Suprapubic skin (tissue), 4 donors: Measurements from ENCODE around the gene LRRFIP1. TPM values are rescaled to one million over a fixed set of nuclear protein-coding genes. Genes with fewer than 3 reads are reported as not detected.

Experiments used
- DNase-seq, 2 donors: peaks; one replicate each; pipeline ENCODE4 v3.0.0-alpha.2; 2019; ENCODE audit warnings: low spot score in 2 of 2
- H3K27ac ChIP-seq: fragments of 200-600 bp; sonication (generic); one replicate; pipeline ENCODE4 v1.5.1; 2019
- H3K27me3 ChIP-seq: fragments of 200-600 bp; sonication (generic); one replicate; pipeline ENCODE4 v1.5.1; 2019
- H3K36me3 ChIP-seq: fragments of 200-600 bp; sonication (generic); one replicate; pipeline ENCODE4 v1.5.1; 2019
- H3K4me1 ChIP-seq: fragments of 200-600 bp; sonication (generic); one replicate; pipeline ENCODE4 v1.5.1; 2019
- H3K4me3 ChIP-seq: fragments of 200-600 bp; sonication (generic); one replicate; pipeline ENCODE4 v1.5.1; 2019; ENCODE audit warnings: mild to moderate bottlenecking
- H3K9me3 ChIP-seq: fragments of 200-600 bp; sonication (generic); one replicate; pipeline ENCODE4 v1.5.1; 2019
- CTCF ChIP-seq, 2 donors: fragments of 200-600 bp in 1 of 2; fragments of 450-650 bp in 1 of 2; sonication (generic) in 1 of 2; IDR thresholded peaks; one replicate each; pipeline ENCODE4 v1.5.1; 2016 to 2019; ENCODE audit warnings: antibody characterized with exemption in 2 of 2, mild to moderate bottlenecking in 1 of 2, moderate library complexity in 1 of 2
- EP300 ChIP-seq: sonication (generic); formaldehyde crosslinking; IDR thresholded peaks from one replicate; pipeline ENCODE4 v1.6.1; 2017; ENCODE audit warnings: antibody characterized with exemption
- POLR2A ChIP-seq, 2 donors: fragments of 450-650 bp; IDR thresholded peaks; one replicate each; pipeline ENCODE4 v1.6.1; 2017; ENCODE audit warnings: antibody characterized with exemption in 2 of 2, mild to moderate bottlenecking in 2 of 2, moderate library complexity in 2 of 2
- POLR2AphosphoS5 ChIP-seq, 3 donors: sonication (generic); formaldehyde crosslinking; IDR thresholded peaks; one replicate each; pipeline ENCODE4 v1.6.1; 2017; ENCODE audit warnings: antibody characterized with exemption in 3 of 3
- WGBS: methylation state at CpG from one replicate; pipeline ENCODE4 v1.1.5; 2018; 5-methylcytosine and 5-hydroxymethylcytosine counted together
- total RNA-seq, 4 donors: library from RNA; depleted of rRNA; stranded (reverse); fragments of >200 nt; gene quantifications; one replicate each; pipeline ENCODE4 v1.1.0, GENCODE V29; 2016

The LRRFIP1 gene
- total RNA-seq, 4 donors from 2014 or later: 100 to 150 (median 109) TPM

DNA sequence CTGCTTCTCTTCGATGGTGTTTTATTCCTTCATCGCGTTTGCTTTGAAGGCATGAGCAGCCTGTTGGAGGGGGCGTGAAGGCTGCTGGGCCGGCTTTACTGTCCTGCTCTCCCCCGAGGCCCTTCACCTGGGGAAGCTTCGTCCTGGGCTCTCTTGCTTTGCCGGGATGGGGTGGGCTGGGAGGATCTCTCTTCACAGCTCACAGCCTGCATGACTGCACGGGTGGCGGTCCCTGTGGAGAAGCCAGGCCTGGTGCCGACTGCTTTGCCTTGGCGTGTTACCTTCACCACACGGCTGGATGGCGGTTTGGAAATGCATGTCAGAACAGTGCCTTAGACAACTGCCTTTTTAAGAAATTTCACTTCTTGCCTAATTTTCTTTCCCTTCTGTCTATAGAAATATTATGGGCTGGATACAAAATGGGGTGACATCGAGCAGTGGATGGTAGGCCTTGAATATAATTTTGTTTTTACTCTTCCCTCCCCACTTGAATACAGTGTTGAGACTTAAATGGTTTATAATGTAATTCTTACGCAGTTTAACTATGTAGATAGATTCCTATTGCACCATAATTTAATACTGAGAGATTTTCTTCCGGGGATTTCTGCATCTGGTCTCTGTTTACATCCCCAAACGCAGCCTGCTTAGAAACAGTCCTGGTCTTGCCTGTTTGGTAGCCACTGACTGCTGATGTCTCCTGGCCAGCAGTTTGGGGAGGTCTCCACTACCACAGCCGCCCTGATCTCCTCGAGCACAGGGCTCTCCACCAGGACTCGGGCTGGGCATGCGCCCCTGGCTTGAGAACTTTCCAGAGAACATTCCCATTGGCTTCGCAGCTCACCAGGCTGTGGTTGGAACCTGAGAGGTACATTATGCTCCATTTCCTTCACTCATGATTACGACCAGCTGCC lies 90.2 kb downstream of the LRRFIP1 start:
- peaks cover 58% of the 10 kb centered on the region for H3K4me1 ChIP-seq
- DNase-seq: peak in 1 of 2 donors; percentile 75
- peak overlapping the region; percentile 29 for H3K27ac ChIP-seq

GRCh38 chr2:237718277-237718634 lies 90.9 kb downstream of the LRRFIP1 start:
- H3K27me3 ChIP-seq: no peaks in the 10 kb centered on the region
- H3K4me1 ChIP-seq: peaks cover 56% of the 10 kb centered on the region
- H3K4me3 ChIP-seq: no peak overlapping the region
- H3K27ac ChIP-seq: peak overlapping the region; percentile 29
- H3K9me3 ChIP-seq: no peaks in the 10 kb centered on the region
- DNase-seq: peak in 1 of 2 donors; percentile 56
- 85% methylated on average over 9 of the region's 9 CpGs for WGBS
- TF ChIP-seq POLR2AphosphoS5 (IDR thresholded peaks at IDR 0.05) (no peak), EP300 (no peak), POLR2A (IDR thresholded peaks at IDR 0.05) (no peak), CTCF (IDR thresholded peaks at IDR 0.05) (no peak)
- peaks cover 5% of the 10 kb centered on the region for H3K36me3 ChIP-seq

More for the DNA sequence above, 90.2 kb downstream of the LRRFIP1 start:
- no peak for TF ChIP-seq EP300
- no peak for TF ChIP-seq POLR2AphosphoS5 (IDR thresholded peaks at IDR 0.05)
- TF ChIP-seq CTCF (IDR thresholded peaks at IDR 0.05): no peak
- no peak for TF ChIP-seq POLR2A (IDR thresholded peaks at IDR 0.05)
- H3K36me3 ChIP-seq: peaks cover 5% of the 10 kb centered on the region
- H3K9me3 ChIP-seq: no peaks in the 10 kb centered on the region
- H3K27me3 ChIP-seq: no peaks in the 10 kb centered on the region
- WGBS: 65% methylated on average over 24 of the region's 24 CpGs
- H3K4me3 ChIP-seq: no peak overlapping the region

GRCh38 chr2:237720444-237720843 lies 93.1 kb downstream of the LRRFIP1 start:
- no peak overlapping the region for H3K27ac ChIP-seq
- no peaks in the 10 kb centered on the region for H3K9me3 ChIP-seq
- no peaks in the 10 kb centered on the region for H3K27me3 ChIP-seq
- no peak for TF ChIP-seq POLR2A (IDR thresholded peaks at IDR 0.05)
- no peak for TF ChIP-seq CTCF (IDR thresholded peaks at IDR 0.05)
- no peak for TF ChIP-seq POLR2AphosphoS5 (IDR thresholded peaks at IDR 0.05)
- TF ChIP-seq EP300: no peak
- 86% methylated on average over 7 of the region's 7 CpGs for WGBS
- H3K4me1 ChIP-seq: peaks cover 61% of the 10 kb centered on the region
- H3K36me3 ChIP-seq: peaks cover 5% of the 10 kb centered on the region
- no peak overlapping the region for H3K4me3 ChIP-seq
- DNase-seq: peak in 1 of 2 donors; percentile 43

DNA sequence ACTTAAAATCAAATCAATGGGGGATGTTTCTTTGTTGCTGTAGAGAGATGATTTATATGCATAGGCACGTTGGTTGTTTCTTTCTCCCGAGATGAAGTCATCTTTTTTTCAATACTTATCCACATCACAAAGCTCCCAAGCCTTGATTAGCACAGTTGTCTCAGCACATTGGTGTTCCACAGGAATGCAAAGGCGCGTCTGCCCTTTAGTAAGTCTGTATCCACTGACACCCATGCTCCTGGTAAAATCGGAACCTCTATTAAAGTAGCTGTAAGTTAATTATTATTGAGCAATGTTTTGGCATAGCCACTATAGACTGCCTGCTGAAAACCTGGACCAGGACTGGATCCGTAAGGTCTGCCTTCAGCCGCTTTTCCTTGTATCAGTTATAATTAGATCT lies 93.6 kb downstream of the LRRFIP1 start:
- no peaks in the 10 kb centered on the region for H3K9me3 ChIP-seq
- no peak overlapping the region for H3K27ac ChIP-seq
- no peak for TF ChIP-seq CTCF (IDR thresholded peaks at IDR 0.05)
- TF ChIP-seq POLR2A (IDR thresholded peaks at IDR 0.05): no peak
- no peak for TF ChIP-seq POLR2AphosphoS5 (IDR thresholded peaks at IDR 0.05)
- TF ChIP-seq EP300: no peak
- H3K4me1 ChIP-seq: peaks cover 60% of the 10 kb centered on the region
- DNase-seq: no peak
- 46% methylated on average over 7 of the region's 7 CpGs for WGBS
- peaks cover 5% of the 10 kb centered on the region for H3K36me3 ChIP-seq
- H3K27me3 ChIP-seq: no peaks in the 10 kb centered on the region
- no peak overlapping the region for H3K4me3 ChIP-seq

GRCh38 chr2:237721458-237721857 lies 94.1 kb downstream of the LRRFIP1 start:
- peak in 1 of 2 donors; percentile 24 for DNase-seq
- peaks cover 5% of the 10 kb centered on the region for H3K36me3 ChIP-seq
- H3K4me3 ChIP-seq: no peak overlapping the region
- TF ChIP-seq CTCF (IDR thresholded peaks at IDR 0.05): no peak
- no peak for TF ChIP-seq EP300
- TF ChIP-seq POLR2AphosphoS5 (IDR thresholded peaks at IDR 0.05): no peak
- TF ChIP-seq POLR2A (IDR thresholded peaks at IDR 0.05): no peak
- 65% methylated on average over 5 of the region's 5 CpGs for WGBS
- peaks cover 60% of the 10 kb centered on the region for H3K4me1 ChIP-seq
- H3K27me3 ChIP-seq: no peaks in the 10 kb centered on the region
- H3K9me3 ChIP-seq: no peaks in the 10 kb centered on the region
- H3K27ac ChIP-seq: no peak overlapping the region
